ENCODE results near the gene ASH1L.
"Not testable (repeated sequence)": the region's sequence is repeated elsewhere in the genome, so short reads cannot be mapped to it uniquely, and the experiment has no call there.

Gene ASH1L, protein sequence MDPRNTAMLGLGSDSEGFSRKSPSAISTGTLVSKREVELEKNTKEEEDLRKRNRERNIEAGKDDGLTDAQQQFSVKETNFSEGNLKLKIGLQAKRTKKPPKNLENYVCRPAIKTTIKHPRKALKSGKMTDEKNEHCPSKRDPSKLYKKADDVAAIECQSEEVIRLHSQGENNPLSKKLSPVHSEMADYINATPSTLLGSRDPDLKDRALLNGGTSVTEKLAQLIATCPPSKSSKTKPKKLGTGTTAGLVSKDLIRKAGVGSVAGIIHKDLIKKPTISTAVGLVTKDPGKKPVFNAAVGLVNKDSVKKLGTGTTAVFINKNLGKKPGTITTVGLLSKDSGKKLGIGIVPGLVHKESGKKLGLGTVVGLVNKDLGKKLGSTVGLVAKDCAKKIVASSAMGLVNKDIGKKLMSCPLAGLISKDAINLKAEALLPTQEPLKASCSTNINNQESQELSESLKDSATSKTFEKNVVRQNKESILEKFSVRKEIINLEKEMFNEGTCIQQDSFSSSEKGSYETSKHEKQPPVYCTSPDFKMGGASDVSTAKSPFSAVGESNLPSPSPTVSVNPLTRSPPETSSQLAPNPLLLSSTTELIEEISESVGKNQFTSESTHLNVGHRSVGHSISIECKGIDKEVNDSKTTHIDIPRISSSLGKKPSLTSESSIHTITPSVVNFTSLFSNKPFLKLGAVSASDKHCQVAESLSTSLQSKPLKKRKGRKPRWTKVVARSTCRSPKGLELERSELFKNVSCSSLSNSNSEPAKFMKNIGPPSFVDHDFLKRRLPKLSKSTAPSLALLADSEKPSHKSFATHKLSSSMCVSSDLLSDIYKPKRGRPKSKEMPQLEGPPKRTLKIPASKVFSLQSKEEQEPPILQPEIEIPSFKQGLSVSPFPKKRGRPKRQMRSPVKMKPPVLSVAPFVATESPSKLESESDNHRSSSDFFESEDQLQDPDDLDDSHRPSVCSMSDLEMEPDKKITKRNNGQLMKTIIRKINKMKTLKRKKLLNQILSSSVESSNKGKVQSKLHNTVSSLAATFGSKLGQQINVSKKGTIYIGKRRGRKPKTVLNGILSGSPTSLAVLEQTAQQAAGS (N-terminal part only)

DNA sequence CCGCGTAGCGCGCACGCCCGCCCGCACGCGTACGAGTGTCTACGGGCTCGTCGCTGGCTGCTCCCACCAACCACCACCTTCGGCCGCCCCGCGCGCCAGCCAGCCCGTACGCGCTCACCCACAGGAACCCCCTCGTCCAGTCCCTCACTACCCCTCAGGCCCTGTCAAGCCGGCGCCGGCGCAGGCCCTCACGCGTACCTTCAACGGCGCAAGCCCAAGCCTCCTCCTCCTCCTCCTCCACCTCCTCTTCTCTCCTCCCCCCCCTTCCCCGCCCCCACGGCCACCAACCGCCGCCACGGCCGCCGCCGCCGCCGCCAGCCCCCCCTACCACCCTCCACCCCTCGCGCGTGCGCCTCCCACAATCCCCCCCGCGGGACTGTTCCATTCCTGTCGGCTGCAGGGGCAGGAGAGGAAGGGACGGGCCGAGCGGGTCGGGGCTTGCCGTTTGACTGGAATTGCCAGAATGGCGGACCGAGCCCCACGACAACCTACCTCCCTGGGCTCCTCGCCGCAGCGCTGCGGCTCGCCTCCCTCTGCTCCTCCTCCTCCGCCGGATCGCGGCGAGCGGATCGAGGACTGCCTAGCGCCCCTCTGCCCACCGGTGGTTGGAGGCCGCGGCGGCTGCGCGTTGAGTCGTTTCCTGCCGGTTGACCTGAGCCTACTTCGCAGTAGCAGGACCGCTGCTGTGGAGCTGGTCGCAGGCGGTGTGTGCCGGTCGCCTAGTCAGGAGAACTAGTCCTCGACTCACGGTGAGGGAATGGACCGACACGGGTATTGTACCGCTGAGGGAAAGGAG lies at the start of gene ASH1L:
ASH1L (minus strand) TSS at position 223 of the 796 bp plus-strand sequence. CDS start 41,284 bp downstream, outside the sequence.
- in situ Hi-C loops (cut with HindIII; ENCODE audit: low pct_unique_long_range_greater_than_20kb, low sequenced_read_pairs) = no loop called here
- TF ChIP-seq JUND (IDR thresholded peaks at IDR 0.05; ENCODE audit: low read depth) = no peak
- DNase-seq (ENCODE audit: low read depth in 1 of 2, low spot score in 1 of 2) = peak; percentile 85 to 98

- in situ Hi-C loops (cut with HindIII; ENCODE audit: low pct_unique_long_range_greater_than_20kb, low sequenced_read_pairs); DNase-seq (ENCODE audit: low read depth in 1 of 2, low spot score in 1 of 2): not testable (repeated sequence)
Observed at GRCh38 chr1:155610257-155610647, 47.6 kb upstream of the ASH1L start.

DNA sequence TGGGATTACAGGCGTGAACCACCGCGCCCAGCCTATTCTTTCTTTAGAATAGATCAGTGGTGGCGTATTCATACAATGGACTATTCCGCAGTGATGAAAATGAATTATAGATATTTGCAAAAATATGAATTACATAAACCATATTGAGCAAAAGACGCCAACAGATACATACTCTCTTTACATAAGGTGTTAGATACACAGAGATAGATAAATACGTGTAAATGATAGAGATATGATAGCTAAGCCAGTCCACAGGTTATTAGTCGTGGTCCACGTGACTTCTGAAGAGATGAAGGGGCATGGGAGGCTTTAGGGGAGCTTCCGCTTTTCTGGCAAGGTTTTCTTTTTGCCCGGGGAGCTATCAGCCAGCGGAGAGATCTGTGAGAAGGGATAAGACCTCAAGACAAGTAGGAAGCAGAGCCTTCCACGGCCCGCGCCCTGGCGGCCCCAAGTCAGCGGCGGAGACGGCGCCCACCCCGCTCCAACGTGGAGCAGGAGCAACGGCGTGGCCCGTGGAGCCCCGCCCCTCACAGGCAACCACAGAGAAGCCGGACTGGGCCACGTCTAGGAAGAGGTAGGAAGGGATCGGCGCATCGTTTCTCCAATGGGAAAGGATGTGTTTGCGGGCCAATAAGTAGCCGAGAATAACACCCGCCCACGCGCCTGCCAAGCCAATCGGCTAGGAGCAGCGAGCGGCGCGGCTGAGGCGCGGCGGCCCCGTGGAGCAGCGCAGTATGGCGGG lies 47.1 kb upstream of the ASH1L start, which contains the start of gene MSTO1:
MSTO1 (plus strand) TSS at position 704 of the 742 bp plus-strand sequence; CDS start at position 735, 31 bp downstream.
- TF ChIP-seq JUND (IDR thresholded peaks at IDR 0.05; ENCODE audit: low read depth) = no peak
- DNase-seq (ENCODE audit: low read depth in 1 of 2, low spot score in 1 of 2) = peak; percentile 94 to 98
- in situ Hi-C loops (cut with HindIII; ENCODE audit: low pct_unique_long_range_greater_than_20kb, low sequenced_read_pairs) = no loop called here

DNA sequence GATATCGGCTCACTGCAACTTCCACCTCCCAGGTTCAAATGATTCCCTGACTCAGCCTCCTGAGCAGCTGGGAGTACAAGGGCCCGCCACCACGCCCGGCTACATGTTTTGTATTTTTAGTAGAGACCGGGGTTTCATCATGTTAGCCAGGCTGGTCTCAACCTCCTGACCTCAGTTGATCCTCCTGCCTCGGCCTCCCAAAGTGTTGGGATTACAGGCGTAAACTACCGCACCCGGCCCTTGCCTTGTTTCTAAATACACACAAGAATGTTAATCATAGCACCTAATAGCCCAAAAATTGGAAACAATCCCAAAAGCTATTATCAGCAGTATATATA lies 46.3 kb upstream of the ASH1L start:
- TF ChIP-seq JUND (IDR thresholded peaks at IDR 0.05; ENCODE audit: low read depth) = no peak
- DNase-seq (ENCODE audit: low read depth in 1 of 2, low spot score in 1 of 2) = no peak
- in situ Hi-C loops (cut with HindIII; ENCODE audit: low pct_unique_long_range_greater_than_20kb, low sequenced_read_pairs) = no loop called here

- DNase-seq (ENCODE audit: low read depth in 1 of 2, low spot score in 1 of 2) = no peak
- no peak for TF ChIP-seq JUND (IDR thresholded peaks at IDR 0.05; ENCODE audit: low read depth)
- in situ Hi-C loops (cut with HindIII; ENCODE audit: low pct_unique_long_range_greater_than_20kb, low sequenced_read_pairs) = no loop called here
Observed at GRCh38 chr1:155607708-155608107, 45.1 kb upstream of the ASH1L start.

GRCh38 chr1:155599828-155600572 lies 37.4 kb upstream of the ASH1L start:
- in situ Hi-C loops (cut with HindIII; ENCODE audit: low pct_unique_long_range_greater_than_20kb, low sequenced_read_pairs); DNase-seq (ENCODE audit: low read depth in 1 of 2, low spot score in 1 of 2): not testable (repeated sequence)

DNA sequence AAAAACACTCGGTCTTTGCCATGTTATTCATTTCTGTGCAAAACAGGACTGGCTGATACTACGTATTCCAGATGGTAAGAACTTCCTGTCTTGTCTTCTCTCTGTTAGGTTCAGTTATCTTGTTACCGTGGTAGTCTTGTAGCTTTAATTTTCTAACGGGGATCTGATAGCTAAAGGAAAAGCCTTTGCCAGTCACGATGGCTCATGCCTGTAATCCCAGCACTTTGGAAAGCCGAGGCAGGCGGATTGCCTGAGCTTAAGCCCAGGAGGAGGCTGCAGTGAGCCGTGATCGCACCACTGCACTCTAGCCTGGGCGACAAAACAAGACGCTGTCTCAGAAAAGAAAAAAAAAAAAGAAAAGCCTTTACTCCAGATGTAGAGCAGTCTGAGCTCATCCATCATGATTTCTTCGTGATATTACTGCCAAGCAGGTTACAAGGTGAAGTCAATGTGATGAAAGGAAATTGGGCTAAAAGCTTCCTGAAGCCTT lies 36.3 kb upstream of the ASH1L start:
- no peak for TF ChIP-seq JUND (IDR thresholded peaks at IDR 0.05; ENCODE audit: low read depth)
- in situ Hi-C loops (cut with HindIII; ENCODE audit: low pct_unique_long_range_greater_than_20kb, low sequenced_read_pairs) = no loop called here
- no peak for DNase-seq (ENCODE audit: low read depth in 1 of 2, low spot score in 1 of 2)

DNA sequence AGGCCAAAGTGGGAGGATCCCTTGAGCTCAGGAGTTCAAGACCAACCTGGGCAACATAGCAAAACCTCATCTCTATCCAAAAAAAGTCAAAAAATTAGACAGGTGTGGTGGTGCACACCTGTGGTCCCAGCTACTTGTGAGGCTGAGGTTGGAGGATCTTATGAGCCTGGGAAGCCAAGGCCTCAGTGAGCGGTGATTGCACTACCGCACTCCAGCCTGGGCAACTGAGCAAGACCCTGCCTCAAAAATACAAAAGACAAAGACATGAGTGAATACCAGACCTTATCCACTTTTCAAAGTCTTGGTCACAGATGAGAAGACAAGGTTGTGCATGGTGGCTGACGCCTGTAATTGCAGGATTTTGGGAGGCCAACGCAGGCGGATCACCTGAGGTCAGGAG lies 34.3 kb upstream of the ASH1L start:
- TF ChIP-seq JUND (IDR thresholded peaks at IDR 0.05; ENCODE audit: low read depth) = no peak
- in situ Hi-C loops (cut with HindIII; ENCODE audit: low pct_unique_long_range_greater_than_20kb, low sequenced_read_pairs) = no loop called here
- DNase-seq (ENCODE audit: low read depth in 1 of 2, low spot score in 1 of 2) = no peak

- DNase-seq (ENCODE audit: low read depth in 1 of 2, low spot score in 1 of 2); in situ Hi-C loops (cut with HindIII; ENCODE audit: low pct_unique_long_range_greater_than_20kb, low sequenced_read_pairs): not testable (repeated sequence)
Observed at GRCh38 chr1:155595877-155596474, 33.4 kb upstream of the ASH1L start.

DNA sequence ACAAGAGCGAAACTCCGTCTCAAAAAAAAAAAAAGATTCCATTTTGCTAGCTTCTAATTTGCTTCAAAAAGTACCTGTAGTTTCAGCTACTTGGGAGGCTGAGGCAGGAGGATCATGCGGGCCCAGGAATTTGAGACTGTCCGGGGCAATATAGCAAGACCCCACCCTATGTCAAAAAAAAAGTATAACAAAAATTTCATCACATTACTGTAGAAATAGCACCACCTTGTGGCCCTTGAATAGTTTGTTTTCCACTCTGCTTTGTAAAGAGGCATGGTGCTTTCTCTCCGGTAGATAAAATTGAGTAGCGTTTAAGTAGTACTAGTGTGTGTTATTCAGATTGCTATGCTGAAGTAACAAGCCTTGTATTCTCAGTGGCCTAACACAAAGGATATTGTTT lies 29.2 kb upstream of the ASH1L start:
- no peak for TF ChIP-seq JUND (IDR thresholded peaks at IDR 0.05; ENCODE audit: low read depth)
- DNase-seq (ENCODE audit: low read depth in 1 of 2, low spot score in 1 of 2) = peak; percentile 26 to 82
- in situ Hi-C loops (cut with HindIII; ENCODE audit: low pct_unique_long_range_greater_than_20kb, low sequenced_read_pairs) = no loop called here

DNA sequence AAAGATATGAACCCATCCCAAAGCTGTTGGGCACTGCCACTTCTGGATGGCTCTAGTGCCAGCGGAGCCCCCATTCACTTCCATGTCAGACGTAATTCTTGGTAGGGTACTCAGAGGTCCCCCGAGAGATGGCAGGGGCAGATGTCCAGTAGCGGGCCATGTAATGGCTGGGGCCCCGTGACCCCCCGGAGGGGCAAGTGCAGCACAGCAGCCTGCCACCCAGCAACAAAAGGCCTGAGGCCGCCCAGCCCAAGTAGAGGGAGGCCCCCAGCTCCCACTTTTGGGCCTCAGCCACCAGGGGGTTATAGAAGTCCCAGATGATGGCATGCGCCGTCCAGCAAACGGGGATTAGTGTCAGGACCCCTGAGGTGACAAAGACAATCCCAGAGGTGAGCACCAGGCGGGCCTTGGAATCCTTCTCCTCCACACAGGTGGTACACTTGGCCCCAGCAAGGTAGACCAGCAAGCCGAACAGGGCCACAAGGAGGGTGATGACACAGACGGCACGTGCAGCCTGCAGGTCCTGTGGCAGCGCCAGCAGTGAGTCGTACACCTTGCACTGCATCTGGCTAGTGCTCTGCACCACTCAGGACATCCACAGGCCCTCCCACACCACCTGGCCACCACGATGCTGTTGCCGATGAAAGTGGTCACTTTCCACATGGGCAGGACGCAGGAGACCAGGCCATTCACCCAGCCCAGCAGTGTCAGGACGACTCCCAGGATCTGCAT lies 28.1 kb upstream of the ASH1L start:
- in situ Hi-C loops (cut with HindIII; ENCODE audit: low pct_unique_long_range_greater_than_20kb, low sequenced_read_pairs); DNase-seq (ENCODE audit: low read depth in 1 of 2, low spot score in 1 of 2): not testable (repeated sequence)

GRCh38 chr1:155589282-155589681 lies 26.7 kb upstream of the ASH1L start:
- in situ Hi-C loops (cut with HindIII; ENCODE audit: low pct_unique_long_range_greater_than_20kb, low sequenced_read_pairs); DNase-seq (ENCODE audit: low read depth in 1 of 2, low spot score in 1 of 2): not testable (repeated sequence)

DNA sequence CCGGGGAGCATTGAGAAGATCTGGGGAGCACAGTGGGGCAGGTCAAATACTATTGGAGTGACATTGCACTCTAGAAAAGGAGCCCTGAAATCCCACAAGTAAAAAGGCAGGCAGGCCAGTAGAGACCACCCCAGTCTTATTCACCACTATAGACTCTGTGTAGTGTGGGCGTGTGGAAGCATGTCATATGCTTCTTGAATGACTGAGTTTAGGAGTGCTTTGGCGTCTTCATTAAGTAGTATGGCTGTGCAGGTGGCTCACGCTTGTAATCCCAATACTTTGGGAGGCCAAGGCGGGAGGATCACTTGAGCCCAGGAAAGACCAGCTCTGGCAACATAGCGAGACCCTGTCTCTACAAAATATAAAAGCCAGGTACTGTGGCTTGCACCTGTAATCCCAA lies 21.2 kb upstream of the ASH1L start:
- DNase-seq (ENCODE audit: low read depth in 1 of 2, low spot score in 1 of 2); in situ Hi-C loops (cut with HindIII; ENCODE audit: low pct_unique_long_range_greater_than_20kb, low sequenced_read_pairs): not testable (repeated sequence)

DNA sequence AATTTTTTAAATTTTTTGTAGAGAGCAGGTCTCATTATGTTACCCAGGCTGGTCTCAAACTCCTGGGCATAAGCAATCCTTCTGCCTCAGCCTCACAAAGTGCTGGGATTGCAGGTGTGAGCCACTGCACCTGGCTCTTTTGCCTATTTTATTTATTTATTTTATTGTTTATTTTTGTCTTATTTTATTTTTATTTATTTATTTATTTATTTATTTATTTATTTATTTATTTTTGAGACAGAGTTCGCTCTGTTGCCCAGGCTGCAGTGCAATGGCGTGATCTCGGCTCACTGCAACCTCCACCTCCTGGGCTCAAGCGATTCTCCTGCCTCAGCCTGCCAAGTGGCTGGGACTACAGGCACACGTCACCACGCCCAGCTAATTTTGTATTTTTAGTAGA lies 13.0 kb upstream of the ASH1L start:
- DNase-seq (ENCODE audit: low read depth in 1 of 2, low spot score in 1 of 2); in situ Hi-C loops (cut with HindIII; ENCODE audit: low pct_unique_long_range_greater_than_20kb, low sequenced_read_pairs): not testable (repeated sequence)
